HG03135 (cell line): Measurements from ENCODE around the gene CASP14.
"Not testable (repeated sequence)": the region's sequence is repeated elsewhere in the genome, so short reads cannot be mapped to it uniquely, and the experiment has no call there.

Source experiments
- ATAC-seq: cut with Tn5 transposase; IDR thresholded peaks from one replicate; pipeline ENCODE4 v1.9.1; 2021; ENCODE audit warnings: mild to moderate bottlenecking, moderate library complexity; ENCODE audit not compliant: unreplicated experiment

CASP14 gene, protein sequence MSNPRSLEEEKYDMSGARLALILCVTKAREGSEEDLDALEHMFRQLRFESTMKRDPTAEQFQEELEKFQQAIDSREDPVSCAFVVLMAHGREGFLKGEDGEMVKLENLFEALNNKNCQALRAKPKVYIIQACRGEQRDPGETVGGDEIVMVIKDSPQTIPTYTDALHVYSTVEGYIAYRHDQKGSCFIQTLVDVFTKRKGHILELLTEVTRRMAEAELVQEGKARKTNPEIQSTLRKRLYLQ

DNA sequence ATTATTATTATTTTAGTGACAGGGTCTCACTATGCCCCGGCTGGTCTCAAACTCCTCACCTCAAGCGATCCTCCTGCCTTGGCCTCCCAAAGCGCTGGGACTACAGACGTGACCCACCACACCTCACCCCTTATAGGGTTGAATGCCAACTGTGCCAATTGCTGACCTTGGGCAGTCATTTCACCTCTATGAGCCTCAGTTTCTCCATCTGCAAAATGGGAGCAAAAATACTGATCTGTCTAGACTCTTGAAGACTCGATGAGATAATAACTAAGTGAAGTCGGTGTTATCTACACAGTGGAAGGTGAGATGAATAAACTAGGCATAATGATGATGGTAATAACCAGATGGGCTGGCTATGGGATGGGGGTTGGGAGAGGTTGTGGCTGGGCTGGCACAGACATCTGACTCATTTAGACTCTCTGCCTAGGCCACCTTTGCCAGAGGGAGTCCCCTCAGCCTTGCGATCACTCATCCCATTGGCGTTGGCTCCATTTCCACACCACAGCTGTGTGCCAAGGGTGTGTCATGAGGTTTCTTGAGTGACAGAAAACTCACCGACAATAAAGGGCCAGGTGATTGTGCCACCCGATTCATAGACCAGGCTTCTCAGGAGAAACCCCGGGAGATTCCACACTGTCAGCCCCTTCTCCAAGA lies at the start of gene CASP14:
Gene CASP14, plus strand, starts transcription at position 596 of the 657 bp plus-strand sequence. CDS start 2,772 bp downstream, outside the sequence.
- no peak for ATAC-seq

DNA sequence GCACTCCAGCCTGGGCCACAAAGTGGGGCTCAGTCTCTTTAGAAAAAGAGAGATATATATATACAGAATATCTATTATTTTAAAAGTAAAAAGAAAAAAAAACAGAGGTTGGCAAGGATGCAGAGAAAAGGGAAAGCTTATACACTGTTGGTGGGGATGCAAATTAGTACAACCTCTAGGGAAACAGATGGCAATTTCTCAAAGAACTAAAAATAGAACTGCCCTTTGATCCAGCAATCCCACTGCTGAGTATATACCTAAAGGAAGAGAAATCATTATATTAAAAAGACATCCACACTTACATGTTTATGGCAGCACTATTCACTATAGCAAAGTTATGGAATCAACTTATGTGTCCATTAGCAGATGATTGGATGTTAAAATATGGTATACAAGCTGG lies 41.0 kb upstream of the CASP14 start:
- ATAC-seq = no peak

DNA sequence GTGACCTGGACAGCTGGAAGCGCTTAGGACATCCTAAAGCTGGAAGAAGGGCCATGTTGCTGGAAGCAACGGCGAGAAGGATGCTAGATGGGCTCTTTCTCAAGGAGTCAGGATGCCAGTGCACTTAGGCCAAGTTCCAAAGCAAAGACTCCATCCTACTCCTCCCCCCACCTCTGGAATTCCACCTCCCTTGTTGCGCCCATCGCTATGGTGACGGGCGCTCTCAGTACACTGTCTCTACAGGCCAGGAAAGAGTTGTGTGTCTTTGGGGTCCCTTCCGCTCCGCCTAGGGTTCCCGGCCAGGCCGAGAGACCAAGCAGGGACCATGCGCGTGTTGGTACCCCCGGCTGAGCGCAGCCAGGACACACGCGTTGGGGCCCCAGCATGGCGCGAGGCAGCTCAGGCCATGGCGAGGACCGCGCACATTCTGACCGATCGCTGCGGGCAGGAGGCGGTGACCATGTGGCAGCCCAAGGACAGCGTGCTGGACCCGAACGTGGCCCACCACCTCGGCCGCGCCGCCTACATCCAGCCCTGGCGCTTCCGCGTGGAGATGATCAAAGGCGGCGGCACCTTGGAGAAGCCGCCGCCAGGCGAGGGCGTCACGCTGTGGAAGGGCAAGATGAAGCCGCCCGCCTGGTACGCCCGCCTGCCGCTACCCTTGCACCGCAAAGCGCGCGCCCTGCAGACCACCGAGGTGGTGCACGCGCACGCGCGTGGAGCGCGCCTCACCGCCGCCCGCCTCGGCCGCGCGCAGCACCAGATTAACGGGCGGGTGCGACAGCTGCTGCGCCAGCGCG lies 38.6 kb upstream of the CASP14 start:
- ATAC-seq = no peak

DNA sequence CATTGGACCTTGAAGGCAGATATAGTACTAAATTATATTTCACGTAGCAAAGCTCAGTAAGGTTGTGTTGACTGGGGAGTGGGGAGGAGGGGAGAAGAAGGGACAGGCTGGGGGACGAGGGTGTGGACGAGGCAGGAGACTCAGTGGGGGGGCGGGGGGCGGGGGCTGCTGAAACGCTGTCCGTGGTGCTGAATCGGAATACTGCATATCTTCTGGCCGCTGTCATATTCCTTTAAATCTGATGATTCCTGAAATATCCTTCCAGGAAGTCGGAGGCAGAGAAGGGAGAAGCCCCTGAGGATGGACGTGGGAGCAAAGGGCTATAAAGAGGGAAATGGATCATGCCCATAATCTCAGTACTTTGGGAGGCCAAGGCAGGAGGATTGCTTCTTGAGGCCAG lies 34.7 kb upstream of the CASP14 start:
- ATAC-seq = no peak

DNA sequence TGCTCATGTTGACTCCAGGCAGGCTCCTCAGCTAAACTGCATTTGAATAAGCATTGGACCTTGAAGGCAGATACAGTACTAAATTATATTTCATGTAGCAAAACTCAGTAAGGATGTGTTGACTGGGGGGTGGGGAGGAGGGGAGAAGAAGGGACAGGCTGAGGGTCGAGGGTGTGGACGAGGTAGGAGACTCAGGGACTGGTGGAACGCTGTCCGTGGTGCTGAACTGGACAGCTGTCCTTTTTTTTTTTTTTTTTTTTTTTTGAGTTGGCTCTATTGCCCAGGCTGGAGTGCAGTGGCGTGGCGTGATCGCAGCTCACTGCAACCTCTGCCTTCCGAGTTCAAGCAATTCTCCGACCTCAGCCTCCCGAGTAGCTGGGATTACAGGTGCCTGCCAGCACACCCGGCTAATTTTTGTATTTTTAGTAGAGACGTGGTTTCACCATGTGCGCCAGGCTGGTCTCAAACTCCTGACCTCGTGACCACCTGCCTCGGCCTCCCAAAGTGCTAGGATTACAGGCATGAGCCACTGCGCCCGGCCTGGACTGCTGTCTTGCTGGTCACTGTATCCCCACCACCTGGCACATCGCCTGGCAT lies 33.2 kb upstream of the CASP14 start:
- ATAC-seq = no peak

DNA sequence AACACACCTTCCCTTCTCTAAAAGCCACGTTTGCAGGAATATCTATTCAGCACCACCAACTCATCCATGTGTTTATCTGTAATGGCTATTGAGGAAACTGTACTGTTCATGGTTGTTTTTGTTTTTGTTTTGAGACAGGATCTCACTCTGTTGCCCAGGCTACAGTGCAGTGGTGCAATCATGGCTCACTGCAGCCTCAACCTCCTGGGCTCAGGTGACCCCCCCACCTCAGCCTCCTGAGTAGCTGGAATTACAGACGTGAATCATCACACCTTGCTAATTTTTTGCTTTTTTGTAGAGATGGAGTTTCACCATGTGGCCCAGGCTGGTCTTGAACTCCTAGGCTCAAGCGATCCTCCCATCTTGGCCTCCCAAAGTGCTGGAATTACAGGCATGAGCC lies 30.4 kb upstream of the CASP14 start:
- not testable (repeated sequence) for ATAC-seq

DNA sequence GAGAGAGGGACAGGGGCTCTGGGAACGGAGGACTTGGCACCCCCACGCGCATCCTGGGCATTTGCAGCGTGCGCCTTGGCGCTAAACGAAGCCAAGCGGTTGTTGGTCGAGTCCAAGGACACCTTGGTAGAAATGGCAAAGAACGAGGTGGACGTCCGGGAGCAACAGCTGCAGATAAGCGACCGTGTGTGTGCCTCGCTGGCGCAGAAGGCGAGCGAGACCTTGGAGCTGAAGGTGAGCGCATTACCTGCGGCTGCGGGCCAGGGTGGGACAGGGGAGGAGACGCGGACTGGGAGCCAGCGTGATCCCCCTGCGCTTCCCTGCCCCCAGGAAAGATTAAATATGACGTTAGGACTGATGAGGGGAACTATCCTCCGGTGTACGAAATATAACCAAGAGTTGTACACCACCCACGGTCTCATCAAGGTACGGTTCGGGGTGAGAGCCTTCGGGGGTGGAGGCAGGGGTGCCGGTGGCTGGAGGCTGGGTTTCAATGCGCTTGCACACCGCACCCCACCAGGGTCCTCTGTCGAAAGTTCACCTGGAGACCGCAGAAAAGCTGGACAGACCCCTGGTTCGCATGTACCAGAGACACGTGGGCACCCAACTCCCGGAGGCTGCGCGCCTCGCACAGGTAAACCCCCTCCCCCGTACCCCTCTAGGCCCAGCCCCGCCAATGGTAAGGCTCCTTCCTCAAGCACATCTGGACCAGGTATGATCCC lies 27.8 kb upstream of the CASP14 start:
- ATAC-seq = no peak

DNA sequence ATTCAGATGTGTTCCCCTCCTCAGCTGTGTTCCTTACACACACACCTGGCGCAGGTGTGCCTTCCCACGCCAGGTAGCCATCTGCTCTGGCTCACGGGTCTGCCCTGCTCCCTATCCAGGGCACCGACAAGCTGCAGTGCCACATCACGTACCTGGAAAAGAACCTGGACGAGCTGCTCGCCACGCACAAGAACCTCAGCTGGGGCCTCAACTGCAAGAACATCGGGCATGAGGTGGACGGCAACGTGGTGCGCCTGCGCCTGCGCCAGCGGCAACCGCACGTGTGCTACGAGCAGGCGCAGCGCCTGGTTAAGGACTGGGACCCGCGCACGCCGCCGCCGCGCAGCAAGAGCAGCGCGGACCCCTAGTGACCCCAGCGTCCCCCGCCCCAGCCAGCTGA lies 26.5 kb upstream of the CASP14 start:
- ATAC-seq = no peak

DNA sequence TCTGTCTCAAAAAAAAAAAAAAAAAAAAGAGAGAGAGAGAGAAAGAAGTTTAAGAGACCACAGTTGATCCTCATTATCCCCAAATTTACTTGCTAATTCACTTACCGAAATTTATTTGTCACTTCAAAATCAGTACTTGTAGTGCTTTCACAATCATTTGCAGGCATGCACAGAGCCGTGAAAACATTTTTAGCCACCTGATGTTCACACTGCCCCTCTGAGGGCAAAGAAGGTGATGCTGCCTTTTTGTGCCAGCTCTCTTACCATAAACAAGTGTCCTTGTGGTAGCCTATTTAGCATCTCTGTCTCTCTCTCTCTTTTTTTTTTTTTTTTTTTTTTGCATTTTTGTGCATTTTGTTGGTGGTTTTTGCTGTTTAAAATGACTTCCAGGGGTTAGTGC lies 24.1 kb upstream of the CASP14 start:
- ATAC-seq = no peak

DNA sequence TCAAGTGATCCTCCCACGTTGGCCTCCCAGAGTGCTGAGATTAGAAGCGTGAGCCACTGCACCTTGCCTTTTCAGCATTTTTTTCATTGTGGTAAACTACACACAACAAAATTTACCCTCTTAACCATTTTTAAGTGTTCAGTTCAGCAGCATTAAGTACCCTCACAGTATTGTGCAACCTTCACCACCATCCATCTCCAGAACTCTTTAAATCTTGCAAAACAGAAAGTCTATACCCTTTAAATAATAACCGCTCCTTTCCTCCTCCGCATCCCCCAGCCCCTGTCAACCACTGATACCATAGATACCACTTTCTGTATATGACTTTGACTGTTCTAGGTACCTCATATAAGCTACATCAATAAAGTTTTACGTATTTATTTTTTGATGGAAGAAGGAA lies 20.8 kb upstream of the CASP14 start:
- ATAC-seq = no peak

DNA sequence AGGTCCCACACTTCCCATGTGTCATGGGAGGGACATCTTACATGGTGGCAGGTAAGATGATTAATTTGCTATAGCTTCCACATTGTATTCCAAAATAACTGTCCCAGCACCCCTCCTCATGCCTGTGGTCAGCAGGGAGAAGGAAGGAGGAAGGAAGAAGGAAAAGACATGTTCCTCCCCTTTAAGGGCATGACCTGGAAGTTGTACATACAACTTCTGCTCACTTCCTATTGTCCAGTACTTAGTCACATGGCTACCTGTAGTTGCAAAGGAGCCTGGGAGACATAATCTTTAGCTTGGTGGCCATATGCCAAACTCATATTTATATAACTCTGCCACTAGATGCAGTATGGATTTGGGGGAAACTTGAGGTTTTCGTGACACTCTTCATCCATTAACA lies 17.6 kb upstream of the CASP14 start:
- ATAC-seq = no peak

DNA sequence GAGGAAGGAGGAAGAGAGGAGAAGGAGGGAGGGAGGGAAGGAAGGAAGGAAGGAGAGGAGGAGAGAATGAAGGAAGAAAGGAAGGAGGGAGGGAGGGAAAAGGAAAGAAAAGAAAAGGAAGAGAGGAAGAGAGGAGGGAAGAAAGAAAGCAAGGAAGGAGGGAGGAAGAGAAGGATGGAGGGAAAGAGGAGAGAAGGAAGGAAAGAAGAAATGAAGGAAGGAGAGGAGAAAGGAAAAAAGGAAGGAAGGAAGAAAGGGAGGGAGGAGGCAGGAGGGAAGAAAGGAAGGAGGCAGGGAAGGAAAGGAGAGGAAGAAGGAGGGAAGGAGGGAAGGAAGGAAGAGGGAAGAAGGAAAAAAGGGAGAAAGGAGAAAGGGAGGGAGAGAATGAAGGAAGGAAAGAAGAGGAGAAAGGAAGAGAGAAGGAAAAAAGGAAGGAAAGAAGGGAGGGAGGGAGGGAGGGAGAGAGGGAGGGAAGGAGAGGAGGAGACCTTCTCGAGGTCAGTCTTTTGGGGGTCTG lies 13.4 kb upstream of the CASP14 start:
- ATAC-seq = no peak

DNA sequence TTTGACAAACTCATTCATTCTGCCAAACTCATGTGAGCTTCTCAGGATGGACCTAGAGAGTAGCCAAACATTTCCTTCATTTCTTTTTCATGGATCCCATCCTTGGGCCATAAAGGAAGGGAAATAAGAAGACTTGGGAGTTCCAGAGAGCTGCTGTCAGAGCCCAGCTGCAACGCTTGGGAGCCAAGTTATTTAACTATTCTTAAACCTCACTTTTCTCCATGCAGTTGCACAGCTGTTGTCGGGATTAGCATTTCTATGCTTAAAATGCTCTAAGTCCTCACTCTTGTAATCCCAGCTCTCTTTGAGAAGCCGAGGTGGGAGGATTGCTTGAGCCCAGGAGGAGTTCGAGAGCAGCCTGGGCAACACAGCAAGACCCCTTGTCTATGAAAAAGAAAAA lies 11.7 kb upstream of the CASP14 start:
- no peak for ATAC-seq

DNA sequence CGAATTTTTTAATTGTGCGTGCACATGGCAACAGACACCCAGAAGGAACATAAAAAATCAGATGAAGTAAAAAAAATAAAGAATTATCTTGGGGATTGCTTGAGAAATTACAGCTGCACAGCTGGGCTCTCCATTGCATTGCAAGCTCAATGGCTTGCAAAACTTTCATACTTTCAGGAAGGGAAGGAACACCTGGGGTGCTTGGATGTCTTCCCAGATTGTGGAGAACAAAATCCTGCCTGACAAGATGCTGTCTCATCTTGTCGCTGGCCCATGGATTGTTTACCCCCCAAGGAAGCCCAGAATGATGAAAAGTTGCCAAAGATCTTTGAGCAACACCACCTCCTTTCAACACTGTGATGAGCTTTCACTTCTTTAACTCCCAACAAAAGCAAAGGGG lies 11.0 kb upstream of the CASP14 start:
- no peak for ATAC-seq

DNA sequence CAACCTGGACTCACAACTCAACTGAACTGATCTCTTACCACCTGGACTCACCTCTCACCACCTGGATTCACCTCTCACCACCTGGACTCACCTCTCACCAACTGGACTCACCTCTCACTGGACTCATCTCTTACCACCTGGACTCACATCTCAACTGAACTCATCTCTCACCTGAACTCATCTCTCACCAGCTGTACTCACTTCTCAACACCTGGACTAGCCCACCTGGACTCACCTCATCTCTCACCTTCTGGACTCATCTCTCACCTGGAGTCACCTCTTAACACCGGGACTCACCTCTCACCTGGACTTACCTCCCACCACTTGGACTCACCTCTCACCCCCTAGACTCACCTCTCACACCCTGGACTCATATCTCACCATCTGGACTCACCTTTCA lies 7.3 kb upstream of the CASP14 start:
- no peak for ATAC-seq

DNA sequence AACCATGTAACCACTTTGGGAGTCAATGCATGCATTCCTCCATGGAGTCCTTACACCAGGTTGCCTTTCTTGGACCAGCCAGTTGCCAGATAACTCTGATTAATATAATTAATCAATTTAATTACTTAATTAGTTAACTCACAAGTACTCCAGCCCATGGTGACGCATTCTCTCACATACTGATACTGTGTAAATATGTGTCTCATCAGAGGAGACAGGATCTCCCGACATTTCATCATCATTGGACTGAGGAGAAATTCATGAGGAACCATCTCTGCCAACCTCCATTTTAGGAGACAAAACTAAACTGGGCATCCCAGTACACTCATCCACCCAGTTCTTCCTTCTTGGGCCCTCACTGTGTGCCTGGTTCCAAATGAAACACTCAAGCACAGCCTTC lies 6.5 kb upstream of the CASP14 start:
- ATAC-seq = no peak

DNA sequence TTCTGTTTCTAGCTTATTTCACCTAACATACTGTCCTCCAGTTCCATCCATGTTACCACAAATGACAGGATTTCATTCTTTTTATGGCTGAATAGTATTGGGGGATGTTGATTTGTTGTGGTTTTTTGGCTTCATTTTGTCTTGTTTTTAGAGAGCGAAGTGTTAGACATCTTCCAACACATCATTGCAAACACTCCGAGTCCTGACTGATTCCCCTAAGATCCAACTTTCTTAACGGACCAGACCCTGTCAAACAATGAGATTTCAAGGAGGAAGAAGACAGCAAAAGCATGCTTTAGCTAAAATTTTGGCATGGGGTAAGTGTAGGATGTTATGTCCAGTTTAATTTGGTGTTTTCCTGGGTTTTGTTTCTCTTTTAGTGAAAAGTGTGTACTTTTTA lies 3.8 kb upstream of the CASP14 start:
- ATAC-seq = no peak

DNA sequence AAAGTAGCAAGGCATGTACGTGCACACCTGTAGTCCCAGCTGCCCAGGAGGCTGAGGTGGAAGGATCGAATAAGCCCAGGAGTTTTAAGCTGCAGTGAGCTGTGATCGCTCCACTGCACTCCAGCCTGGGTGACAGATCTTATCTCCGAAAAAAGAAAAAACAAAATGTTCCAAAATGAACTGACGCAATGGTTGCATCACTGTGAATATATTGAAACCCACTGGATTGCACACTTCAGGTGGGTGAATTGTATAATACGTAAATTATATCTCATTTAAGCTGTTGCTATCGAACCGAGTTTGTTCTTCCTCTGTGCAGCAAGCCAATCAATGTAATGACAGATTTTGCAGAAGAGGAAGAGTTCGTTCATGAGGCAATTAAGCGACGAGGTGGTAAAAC lies 1.6 kb upstream of the CASP14 start:
- ATAC-seq = no peak

DNA sequence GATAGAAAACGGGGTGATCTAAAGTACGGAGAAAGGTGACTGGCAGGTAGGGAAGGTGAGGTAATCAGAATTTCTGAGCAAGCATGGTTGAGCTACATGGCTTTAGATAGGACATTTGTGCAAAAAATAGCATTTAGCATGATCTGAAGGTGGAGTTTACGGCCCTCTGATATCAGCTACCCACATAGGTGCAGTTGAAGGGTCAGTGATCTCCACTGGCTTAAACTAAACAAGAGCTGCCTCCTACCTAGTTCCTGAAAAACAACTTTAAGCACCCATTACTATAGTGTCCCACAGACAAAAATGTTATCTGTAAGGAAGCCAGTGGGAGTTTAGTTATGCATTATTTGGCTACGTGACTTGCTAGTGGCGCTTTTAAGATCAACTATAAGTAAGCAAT lies 1.2 kb upstream of the CASP14 start:
- no peak for ATAC-seq

DNA sequence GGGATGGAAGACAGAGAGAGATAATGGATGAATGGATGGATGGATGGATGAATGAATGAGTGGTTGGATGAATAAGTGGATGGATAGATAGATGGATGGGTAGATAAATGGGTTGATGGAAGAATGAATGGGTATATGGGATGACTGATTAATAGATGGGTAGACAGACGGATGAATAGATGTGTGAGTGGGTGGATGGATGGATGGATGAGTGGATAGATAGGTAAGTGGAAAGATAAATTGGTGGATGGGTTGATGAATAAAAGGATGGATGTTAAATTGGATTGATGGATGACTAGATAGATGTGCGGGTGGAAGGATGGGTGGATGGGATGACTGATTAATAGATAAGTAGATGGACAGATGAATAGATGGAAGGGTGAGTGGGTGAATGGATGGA lies 1.4 kb downstream of the CASP14 start:
- no peak for ATAC-seq

DNA sequence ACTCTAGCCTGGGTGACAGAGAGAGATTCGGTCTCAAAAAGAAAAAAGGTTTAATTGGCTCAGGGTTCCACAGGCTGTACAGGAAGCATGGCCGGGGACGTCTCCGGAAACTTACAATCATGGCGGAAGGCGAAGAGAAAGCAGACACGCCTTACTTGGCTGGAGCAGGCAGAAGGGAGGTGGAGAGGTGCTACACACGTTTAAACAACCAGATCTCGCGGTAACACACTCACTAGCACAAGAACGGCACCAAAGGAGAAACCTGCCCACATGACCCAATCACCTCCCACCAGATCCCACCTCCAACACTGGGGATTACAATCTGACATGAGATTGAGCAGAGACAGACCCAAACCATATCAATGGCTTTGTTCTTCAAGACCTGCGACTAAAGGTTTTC lies 12.8 kb downstream of the CASP14 start:
- no peak for ATAC-seq
